Measurements from ENCODE around the gene PLSCR4. TPM values are rescaled to one million over a fixed set of nuclear protein-coding genes. Genes with fewer than 3 reads are reported as not detected.

Gene PLSCR4
- total RNA-seq, 2 experiments from 2014 or later, result not detected

- no peaks in the 10 kb centered on the region for H3K4me1 ChIP-seq (ENCODE audit: insufficient read depth, low read length, poor library complexity, severe bottlenecking)
- no peak overlapping the region for H2AFZ ChIP-seq (ENCODE audit: low read length)
- no peaks in the 10 kb centered on the region for H3K79me2 ChIP-seq (ENCODE audit: insufficient read depth, low read depth, low read length)
- no peak overlapping the region for H3K4me2 ChIP-seq (ENCODE audit: low read length)
- no peak for TF ChIP-seq CTCF (conservative IDR thresholded peaks at IDR 0.05; ENCODE audit: low read length)
- H4K20me1 ChIP-seq (ENCODE audit: insufficient read depth, low read length), result no peaks in the 10 kb centered on the region
- no peak overlapping the region for H3K4me3 ChIP-seq (ENCODE audit: low read depth, low read length, poor library complexity, severe bottlenecking)
- H3K27ac ChIP-seq (ENCODE audit: low read depth, low read length, poor library complexity, severe bottlenecking), result no peak overlapping the region
- CTCF ChIA-PET (ENCODE audit: unreplicated experiment), result no interaction called here
- DNase-seq (ENCODE audit: low spot score), result no peak
- H3K9me2 ChIP-seq (ENCODE audit: insufficient read depth, low read length), result no peaks in the 10 kb centered on the region
- intact Hi-C loops (cut with micrococcal nuclease; ENCODE audit: unreplicated experiment), result no loop called here
- no peaks in the 10 kb centered on the region for H3K9me3 ChIP-seq (ENCODE audit: low read length)
- BruUV-seq (replicated peaks), result no TSS peak
- H3K36me3 ChIP-seq (ENCODE audit: insufficient read depth, low read length), result no peaks in the 10 kb centered on the region
- POLR2A ChIA-PET, result interaction anchor here (0.7 kb wide), 1 partner anchor 279 kb away, joined by 5 read pairs; no protein-coding TSS in a partner anchor
Measured at GRCh38 chr3:146277953-146278631, 27.2 kb upstream of the PLSCR4 start.

- no peaks in the 10 kb centered on the region for H3K9me2 ChIP-seq (ENCODE audit: insufficient read depth, low read length)
- ChIA-PET CTCF (ENCODE audit: unreplicated experiment) (no interaction called here), POLR2A (no interaction called here)
- H3K79me2 ChIP-seq (ENCODE audit: insufficient read depth, low read depth, low read length), result no peaks in the 10 kb centered on the region
- H2AFZ ChIP-seq (ENCODE audit: low read length), result no peak overlapping the region
- no peak overlapping the region for H3K4me2 ChIP-seq (ENCODE audit: low read length)
- no peak for DNase-seq (ENCODE audit: low spot score)
- TF ChIP-seq EZH2phosphoT487 (IDR thresholded peaks at IDR 0.05; ENCODE audit: borderline replicate concordance, low read depth, low read length) (no peak), CTCF (conservative IDR thresholded peaks at IDR 0.05; ENCODE audit: low read length) (no peak)
- BruUV-seq (replicated peaks), result no TSS peak
- intact Hi-C loops (cut with micrococcal nuclease; ENCODE audit: unreplicated experiment), result no loop called here
- no peak overlapping the region for H3K27ac ChIP-seq (ENCODE audit: low read depth, low read length, poor library complexity, severe bottlenecking)
- no peaks in the 10 kb centered on the region for H3K9me3 ChIP-seq (ENCODE audit: low read length)
- H3K4me1 ChIP-seq (ENCODE audit: insufficient read depth, low read length, poor library complexity, severe bottlenecking), result no peaks in the 10 kb centered on the region
- no peaks in the 10 kb centered on the region for H4K20me1 ChIP-seq (ENCODE audit: insufficient read depth, low read length)
- no peak overlapping the region for H3K4me3 ChIP-seq (ENCODE audit: low read depth, low read length, poor library complexity, severe bottlenecking)
- no peaks in the 10 kb centered on the region for H3K36me3 ChIP-seq (ENCODE audit: insufficient read depth, low read length)
Measured at GRCh38 chr3:146275476-146275875, 24.6 kb upstream of the PLSCR4 start.

- Histone ChIP-seq H3K27ac (ENCODE audit: low read depth, low read length, poor library complexity, severe bottlenecking) (no peak overlapping the region), H3K36me3 (ENCODE audit: insufficient read depth, low read length) (no peaks in the 10 kb centered on the region), H3K79me2 (ENCODE audit: insufficient read depth, low read depth, low read length) (no peaks in the 10 kb centered on the region), H2AFZ (ENCODE audit: low read length) (no peak overlapping the region), H3K9me3 (ENCODE audit: low read length) (no peaks in the 10 kb centered on the region), H3K9me2 (ENCODE audit: insufficient read depth, low read length) (no peaks in the 10 kb centered on the region), H4K20me1 (ENCODE audit: insufficient read depth, low read length) (no peaks in the 10 kb centered on the region), H3K4me2 (ENCODE audit: low read length) (no peak overlapping the region), H3K4me3 (ENCODE audit: low read depth, low read length, poor library complexity, severe bottlenecking) (no peak overlapping the region), H3K4me1 (ENCODE audit: insufficient read depth, low read length, poor library complexity, severe bottlenecking) (no peaks in the 10 kb centered on the region)
- intact Hi-C loops (cut with micrococcal nuclease; ENCODE audit: unreplicated experiment), result no loop called here
- no TSS peak for BruUV-seq (replicated peaks)
- TF ChIP-seq EZH2phosphoT487 (IDR thresholded peaks at IDR 0.05; ENCODE audit: borderline replicate concordance, low read depth, low read length) (no peak), CTCF (conservative IDR thresholded peaks at IDR 0.05; ENCODE audit: low read length) (no peak)
- POLR2A ChIA-PET, result no interaction called here
- CTCF ChIA-PET (ENCODE audit: unreplicated experiment), result no interaction called here
- DNase-seq (ENCODE audit: low spot score), result no peak
Measured at GRCh38 chr3:146274833-146275232, 23.9 kb upstream of the PLSCR4 start.

Measured in OCI-LY7 (cell line).